ENCODE measurements around the gene ANTKMT.

ANTKMT gene, protein sequence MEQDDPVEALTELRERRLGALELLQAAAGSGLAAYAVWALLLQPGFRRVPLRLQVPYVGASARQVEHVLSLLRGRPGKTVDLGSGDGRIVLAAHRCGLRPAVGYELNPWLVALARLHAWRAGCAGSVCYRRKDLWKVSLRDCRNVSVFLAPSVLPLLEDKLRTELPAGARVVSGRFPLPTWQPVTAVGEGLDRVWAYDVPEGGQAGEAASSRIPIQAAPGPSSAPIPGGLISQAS

DNA sequence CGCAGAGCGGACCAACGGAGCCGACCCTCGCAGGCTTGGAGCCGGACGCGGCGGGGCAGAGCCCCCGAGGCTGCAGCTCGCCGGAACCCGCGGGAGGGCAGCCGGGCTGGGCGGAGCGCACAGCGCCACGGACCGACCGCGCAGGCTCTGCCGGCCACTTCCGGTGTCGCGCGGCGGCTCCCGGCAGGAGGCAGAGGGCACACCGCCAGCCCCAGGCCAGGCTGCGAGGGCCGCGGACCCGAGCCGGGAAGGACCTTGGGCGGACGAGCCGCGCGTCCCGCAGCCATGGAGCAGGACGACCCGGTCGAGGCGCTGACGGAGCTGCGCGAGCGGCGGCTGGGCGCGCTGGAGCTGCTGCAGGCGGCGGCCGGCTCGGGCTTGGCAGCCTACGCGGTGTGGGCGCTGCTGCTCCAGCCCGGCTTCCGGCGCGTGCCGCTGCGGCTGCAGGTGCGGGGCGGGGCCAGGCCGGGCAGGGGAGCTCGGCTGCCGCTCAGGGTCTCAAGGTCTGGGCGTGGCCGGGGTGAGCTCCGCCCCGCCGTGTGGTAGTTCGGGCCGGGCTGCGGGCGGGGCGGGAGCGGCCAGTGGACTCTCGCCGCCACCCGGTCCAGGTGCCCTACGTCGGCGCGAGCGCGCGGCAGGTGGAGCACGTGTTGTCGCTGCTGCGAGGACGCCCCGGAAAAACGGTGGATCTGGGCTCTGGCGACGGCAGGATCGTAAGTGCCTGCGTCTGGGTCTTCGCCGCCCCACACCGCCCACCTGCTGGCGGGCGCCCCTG, at the start of gene ANTKMT:
Gene ANTKMT, plus strand, starts transcription at position 157 of the 775 bp plus-strand sequence. Its CDS starts 129 bp downstream, at position 286.
- peak; percentile 37 to 57 for DNase-seq (ENCODE audit: low read depth in 2 of 2, low spot score in 1 of 2)

DNA sequence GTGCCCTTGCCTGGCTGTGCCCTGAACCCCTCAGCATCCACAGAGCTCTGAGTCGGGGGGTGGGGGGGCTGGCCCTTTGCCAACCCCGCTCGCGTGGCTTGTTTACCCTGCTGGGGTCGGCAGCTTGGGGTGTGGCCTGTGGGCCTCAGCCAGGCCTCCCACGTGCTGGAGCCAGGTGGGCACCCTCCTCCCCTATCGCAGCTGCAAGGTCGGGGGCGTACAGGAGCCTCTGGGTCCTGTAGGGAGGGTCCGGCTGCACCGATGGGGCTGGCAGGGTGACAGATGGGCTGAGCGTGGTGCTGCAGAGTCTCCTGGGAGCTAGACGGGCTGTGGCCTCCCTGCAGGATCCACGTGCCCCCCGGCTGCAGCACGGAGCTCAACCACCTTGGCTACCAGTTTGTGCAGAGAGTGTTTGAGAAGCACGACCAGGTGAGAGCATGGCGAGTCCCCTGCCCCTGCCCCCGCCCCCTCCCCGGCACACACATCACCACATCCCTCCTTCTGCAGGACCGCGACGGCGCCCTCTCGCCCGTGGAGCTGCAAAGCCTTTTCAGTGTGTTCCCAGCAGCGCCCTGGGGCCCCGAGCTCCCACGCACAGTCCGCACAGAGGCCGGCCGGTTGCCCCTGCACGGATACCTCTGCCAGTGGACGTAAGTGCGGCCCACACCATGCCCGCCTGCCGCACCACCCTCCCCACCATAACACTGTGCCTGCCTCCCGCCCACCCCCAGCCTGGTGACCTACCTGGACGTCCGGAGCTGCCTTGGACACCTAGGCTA, 49.4 kb upstream of the ANTKMT start:
- DNase-seq (ENCODE audit: low read depth in 2 of 2, low spot score in 1 of 2) = no peak

DNA sequence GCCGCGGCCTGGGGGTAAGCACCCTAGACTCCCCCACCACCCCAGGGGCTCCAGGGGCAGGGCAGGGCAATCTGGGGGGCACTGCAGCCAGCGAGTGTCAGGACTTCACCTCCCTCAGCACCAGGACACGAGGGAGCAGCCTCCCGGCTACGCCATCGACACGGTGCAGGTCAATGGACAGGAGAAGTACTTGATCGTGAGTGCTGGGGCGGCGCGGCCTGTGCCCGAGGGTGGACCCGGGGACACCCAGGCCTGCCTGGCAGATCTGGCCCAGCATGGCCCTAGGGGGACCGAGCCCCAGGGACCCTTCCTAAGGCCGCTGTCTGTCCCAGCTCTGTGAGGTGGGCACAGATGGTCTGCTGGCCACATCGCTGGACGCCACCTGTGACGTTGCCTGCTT, 48.6 kb upstream of the ANTKMT start:
- no peak for DNase-seq (ENCODE audit: low read depth in 2 of 2, low spot score in 1 of 2)

DNA sequence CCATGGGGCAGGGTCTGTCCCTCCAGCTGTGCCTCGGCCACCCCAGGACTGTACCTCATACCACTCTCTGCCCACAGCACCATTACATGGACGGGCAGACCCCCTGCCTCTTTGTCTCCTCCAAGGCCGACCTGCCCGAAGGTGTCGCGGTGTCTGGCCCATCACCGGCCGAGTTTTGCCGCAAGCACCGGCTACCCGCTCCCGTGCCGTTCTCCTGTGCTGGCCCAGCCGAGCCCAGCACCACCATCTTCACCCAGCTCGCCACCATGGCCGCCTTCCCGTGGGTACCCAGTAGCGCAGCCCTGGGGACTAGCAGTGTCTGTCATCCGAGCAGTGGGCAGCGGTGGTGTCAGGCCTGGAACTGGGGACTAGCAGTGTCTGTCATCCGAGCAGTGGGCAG, 48.1 kb upstream of the ANTKMT start:
- DNase-seq (ENCODE audit: low read depth in 2 of 2, low spot score in 1 of 2) = no peak

DNA sequence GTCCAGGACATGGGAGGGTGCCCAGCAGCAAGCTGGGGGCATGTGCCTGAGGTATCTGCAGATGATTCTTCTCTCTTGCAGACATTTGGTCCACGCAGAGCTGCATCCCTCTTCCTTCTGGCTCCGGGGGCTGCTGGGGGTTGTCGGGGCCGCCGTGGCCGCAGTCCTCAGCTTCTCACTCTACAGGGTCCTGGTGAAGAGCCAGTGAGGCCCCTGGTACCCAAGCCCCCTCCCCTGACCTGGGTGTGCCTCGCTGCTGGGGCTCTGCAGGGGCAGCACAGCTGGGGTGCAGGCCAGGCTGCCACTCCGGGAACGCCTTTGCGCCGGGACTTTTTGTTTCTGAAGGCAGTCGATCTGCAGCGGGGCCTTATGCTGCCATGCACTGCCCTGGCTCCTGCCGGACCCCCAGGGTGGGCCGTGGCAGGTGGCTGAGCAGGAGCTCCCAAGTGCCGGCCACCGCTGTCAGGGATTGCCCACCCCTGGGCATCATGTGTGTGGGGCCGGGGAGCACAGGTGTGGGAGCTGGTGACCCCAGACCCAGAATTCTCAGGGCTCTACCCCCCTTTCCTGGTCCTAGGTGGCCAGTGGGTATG, 47.5 kb upstream of the ANTKMT start:
- no peak for DNase-seq (ENCODE audit: low read depth in 2 of 2, low spot score in 1 of 2)

DNA sequence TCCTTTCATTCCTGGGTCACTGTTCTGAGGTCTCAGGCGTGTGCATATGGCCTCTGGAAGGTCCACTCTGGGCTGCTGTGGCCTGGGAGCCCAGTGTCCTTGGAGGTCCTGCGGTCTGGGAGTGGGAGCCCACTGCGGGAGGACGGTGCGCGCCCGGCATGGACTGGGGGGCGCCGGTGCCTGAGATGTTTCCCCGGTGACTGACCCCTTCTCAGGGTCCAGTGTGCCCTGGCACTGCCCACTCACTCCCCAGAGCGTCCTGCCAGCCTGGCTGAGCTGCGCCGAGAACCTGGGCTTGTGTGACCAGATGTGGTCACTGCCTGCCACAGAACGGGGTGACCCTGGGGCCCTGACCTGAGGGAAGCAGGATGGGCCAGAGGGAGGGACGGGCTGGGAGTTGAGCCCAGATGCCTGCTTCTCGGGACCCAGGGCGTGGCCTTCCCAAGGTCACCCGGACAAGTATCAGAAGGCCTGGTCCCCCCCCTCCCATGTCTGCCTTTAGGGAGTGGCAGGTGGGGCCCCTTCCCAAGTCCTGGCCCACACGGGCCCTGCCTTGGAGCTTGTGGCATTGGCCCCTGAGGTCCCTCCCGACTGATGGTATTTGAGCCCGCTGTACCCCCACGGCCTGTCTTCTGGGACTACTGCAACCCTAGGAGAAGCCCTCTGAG, 46.6 kb upstream of the ANTKMT start:
- no peak for DNase-seq (ENCODE audit: low read depth in 2 of 2, low spot score in 1 of 2)

DNA sequence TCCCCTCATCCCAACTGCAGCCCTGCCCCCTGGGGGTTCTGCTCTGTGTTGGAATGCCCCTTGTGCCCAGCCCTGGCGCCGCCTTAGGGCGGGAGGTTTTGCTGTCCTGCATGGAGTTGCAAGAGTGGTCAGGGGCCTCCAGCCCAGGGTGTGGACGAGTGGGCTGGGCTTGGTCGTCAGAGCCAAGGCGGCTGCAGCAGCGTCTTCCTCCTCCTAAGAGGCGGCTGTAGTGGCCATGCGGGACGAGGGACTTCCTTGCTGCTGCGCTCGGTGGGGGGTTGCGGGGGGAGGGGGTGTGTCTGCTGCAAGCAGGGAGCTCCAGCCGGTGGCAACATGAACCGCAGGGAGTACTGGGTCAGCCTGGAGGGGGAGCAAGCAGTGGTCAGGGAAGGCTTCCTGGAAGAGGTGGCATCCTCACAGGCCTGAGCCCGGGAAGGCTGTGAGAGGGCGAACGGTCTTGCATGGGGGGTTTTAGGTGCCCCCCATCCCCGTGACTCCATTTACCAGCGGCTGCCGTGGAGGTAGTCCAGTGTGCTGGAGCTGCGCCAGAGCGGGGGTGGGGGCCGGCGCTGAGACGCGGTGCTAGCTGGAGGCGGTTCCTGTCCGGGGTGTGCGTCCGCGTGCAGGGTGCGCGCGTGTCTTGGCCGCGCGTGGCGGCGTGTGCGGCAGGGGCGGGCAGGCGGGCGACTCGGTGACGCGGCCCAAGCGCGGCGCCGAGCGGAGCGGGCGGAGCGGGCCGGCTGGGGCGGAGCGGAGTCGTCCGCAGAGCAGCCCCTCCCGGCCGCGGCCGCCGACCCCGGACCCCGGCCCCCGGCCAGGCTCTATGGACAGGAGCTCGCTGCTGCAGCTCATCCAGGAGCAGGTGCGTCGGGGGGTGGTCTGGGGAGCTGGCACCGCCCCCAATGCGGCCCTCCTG, 45.7 kb upstream of the ANTKMT start, which contains the start of gene RHBDL1:
Gene RHBDL1, plus strand, starts transcription at position 704 of the 916 bp plus-strand sequence. Its CDS starts 120 bp downstream, at position 824.
- DNase-seq (ENCODE audit: low read depth in 2 of 2, low spot score in 1 of 2) = no peak

DNA sequence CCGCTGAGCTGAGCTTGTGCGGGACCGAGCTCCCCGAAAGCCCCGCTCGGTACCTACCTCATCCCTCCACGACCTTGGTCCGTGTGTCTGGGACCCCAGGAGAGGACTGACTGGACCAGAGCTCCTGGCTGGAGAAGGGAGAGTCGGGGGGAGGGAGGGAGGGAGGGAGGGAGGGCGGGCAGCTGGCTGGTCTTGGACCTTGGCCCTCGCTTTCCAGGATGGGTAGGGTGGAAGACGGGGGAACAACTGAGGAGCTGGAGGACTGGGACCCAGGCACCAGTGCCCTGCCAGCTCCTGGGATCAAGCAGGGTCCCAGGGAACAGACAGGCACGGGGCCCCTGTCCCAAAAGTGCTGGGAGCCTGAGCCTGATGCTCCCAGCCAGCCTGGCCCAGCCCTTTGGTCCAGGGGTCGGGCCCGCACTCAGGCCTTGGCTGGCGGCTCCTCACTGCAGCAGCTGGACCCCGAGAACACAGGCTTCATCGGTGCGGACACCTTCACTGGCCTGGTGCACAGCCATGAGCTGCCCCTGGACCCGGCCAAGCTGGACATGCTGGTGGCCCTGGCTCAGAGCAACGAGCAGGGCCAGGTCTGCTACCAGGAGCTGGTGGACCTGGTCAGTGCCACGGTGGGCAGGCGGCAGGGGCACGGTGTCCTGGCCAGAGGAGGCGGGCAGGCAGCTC, 44.9 kb upstream of the ANTKMT start:
- no peak for DNase-seq (ENCODE audit: low read depth in 2 of 2, low spot score in 1 of 2)

DNA sequence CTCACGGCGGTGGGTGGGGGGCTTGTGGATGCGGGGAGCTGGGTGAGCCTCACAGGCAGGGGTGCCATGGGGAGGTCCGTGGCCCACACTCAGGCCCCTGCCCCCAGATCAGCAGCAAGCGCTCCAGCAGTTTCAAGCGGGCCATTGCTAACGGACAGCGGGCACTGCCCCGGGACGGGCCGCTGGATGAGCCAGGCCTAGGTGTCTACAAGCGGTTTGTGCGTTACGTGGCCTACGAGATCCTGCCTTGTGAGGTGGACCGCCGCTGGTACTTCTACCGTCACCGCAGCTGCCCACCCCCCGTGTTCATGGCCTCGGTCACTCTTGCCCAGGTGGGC, 44.4 kb upstream of the ANTKMT start:
- no peak for DNase-seq (ENCODE audit: low read depth in 2 of 2, low spot score in 1 of 2)

DNA sequence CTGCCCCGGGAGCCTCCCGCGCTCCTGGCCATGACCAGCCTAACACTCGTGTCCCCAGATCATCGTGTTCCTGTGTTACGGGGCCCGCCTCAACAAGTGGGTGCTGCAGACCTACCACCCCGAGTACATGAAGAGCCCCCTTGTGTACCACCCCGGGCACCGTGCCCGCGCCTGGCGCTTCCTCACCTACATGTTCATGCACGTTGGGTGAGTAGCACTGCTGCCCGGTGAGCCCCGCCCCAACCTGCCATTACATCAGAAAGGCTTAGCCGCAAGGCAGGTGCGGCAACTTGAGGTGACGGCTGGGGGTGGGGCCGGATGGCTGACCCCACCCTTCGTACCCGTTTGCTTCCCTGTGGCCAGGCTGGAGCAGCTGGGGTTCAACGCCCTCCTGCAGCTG, 44.0 kb upstream of the ANTKMT start:
- no peak for DNase-seq (ENCODE audit: low read depth in 2 of 2, low spot score in 1 of 2)

DNA sequence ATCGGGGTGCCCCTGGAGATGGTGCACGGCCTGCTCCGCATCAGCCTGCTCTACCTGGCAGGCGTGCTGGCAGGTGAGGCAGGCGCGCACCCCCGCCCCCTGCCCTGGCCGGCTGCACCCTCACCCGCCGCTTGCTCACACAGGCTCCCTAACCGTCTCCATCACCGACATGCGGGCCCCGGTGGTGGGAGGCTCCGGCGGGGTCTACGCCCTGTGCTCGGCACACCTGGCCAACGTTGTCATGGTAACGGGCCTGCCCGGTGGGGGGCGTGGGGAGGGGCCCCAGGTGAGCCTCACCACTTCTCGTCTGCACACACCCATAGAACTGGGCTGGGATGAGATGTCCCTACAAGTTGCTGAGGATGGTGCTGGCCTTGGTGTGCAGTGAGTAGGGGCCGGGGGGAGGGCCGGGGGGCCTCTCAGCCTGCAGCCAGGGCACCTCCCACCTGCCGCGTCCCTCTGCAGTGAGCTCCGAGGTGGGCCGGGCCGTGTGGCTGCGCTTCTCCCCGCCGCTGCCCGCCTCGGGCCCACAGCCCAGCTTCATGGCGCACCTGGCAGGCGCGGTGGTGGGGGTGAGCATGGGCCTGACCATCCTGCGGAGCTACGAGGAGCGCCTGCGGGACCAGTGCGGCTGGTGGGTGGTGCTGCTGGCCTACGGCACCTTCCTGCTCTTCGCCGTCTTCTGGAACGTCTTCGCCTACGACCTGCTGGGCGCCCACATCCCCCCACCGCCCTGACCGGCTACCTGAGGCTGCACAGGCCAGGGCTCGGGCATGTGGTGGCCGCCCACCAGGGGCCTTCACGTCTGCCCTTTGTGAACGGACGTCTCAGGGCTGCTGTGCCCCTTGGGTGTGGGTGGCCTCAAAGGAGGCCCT, 43.4 kb upstream of the ANTKMT start:
- DNase-seq (ENCODE audit: low read depth in 2 of 2, low spot score in 1 of 2) = no peak

DNA sequence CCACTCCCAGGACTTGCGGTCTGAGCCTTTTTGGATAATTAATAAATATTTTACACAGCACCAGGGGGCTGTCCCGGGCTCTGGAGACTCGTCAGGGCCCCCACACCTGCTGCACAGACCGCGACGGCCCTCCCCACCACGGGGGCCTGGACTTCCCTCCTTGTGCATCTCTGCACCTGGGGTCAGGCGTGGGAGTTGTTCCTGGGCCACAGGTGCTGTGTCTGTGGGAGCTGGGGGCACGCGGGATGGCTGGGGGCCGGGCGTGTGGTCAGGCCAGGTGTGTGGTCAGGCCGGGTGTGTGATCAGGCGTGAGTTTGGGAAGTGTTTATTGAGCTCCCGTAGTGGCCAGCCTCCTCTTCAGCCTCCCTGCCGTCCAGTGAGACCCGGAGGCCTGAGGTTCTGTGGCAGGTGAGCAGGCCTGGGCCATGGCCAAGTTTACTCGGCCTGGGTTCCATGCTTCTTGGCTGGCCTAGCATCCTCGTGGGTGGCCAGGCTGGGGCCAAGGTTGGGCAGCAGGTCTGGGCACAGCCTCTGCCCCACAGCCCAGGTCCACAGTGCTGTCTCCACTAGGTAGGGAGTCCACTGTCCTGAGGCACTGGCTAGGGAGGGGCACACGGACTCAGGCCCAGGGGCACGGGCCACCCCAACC, 42.6 kb upstream of the ANTKMT start:
- DNase-seq (ENCODE audit: low read depth in 2 of 2, low spot score in 1 of 2) = no peak

DNA sequence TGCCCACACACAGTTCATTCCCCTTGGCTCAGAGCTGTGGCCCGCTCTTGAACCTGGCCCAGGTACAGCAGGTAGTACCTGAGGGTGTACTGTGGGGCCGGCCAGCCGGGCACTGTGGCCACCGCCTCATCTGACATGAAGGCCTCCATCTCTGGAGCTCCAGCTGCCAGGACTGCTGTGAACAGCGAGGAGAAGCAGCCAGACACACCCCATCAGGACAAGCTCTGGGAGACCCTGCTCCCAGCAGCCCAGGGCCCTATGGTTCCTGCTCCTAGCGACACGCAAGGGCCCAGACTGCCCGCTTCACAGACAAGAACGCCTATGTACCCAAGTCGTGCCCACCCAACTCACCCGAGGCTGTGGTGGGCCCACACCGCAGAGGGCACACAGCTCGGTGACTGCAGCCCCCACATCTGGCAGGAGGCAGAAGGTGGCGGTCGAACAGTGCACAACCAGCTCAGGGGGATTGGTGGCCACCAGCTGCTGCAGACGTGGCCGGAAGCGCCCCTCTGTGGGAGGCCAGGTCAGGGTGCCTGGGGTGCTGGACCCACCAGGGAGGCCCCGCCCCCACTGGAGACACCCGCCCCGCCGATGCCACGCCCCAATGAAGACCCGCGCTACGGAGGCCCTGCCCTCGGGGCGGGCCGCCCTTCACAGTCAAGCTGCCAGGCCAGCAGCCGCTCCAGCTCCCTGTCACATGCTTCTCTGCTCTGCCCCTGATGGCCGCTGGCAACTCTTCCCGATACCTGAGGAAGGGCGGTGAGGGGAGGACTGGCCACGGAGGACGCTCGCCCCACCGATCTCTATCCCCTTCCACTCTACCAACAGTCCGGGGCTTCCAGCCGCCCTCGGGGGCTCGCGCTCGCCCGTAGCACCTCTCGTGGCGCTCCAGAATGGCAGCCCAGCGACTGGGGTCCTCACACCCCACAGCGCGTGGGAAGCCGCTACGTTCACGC, 41.8 kb upstream of the ANTKMT start:
- peak in 1 of 2 donors; percentile 24 for DNase-seq (ENCODE audit: low read depth in 2 of 2, low spot score in 1 of 2)

DNA sequence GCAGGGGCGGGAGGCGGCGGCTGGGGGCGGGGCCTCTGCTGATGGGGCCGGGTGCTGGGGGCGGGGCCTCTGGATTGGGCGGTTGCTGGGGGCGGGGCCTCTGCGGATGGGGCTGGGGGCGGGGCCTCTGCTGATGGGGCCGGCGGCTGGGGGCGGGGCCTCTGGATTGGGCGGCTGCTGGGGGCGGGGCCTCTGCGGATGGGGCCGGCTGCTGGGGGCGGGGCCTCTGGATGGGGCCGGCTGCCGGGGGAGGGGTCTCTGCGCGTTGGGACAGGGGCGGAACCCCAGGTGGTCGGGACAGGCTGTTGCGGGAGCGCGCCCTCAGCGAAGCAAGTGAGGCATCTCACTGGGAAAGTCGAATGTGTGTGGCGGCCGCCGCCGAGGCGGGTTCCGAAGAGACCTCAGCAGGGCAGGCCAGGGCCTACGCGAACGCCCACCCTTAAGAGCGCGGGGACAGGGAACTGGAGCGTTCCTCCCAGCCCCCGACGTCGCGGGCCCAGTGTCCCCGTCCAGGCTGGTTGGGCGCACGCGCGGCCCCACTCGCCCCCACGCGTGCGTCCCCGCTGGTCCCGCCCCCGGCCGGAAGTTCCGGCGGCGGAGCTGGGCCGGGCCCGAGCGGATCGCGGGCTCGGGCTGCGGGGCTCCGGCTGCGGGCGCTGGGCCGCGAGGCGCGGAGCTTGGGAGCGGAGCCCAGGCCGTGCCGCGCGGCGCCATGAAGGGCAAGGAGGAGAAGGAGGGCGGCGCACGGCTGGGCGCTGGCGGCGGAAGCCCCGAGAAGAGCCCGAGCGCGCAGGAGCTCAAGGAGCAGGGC, 40.9 kb upstream of the ANTKMT start, which contains the start of gene STUB1:
Gene STUB1, plus strand, starts transcription at position 597 of the 811 bp plus-strand sequence. Its CDS starts 116 bp downstream, at position 713.
- peak; percentile 66 to 77 for DNase-seq (ENCODE audit: low read depth in 2 of 2, low spot score in 1 of 2)

DNA sequence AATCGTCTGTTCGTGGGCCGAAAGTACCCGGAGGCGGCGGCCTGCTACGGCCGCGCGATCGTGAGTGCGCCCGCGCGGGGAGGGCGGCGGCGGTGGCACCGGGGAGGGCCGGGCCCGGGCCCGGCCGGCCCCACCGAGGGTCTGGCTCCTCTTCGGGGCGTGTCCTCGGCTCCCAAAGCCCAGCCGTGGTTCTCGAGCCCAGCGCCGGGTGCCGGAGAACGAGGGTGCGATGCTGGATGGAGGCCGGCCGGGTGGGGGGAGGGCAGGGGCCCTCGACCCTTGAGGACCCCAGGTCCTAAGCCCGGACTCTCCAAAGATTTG, 40.4 kb upstream of the ANTKMT start:
- no peak for DNase-seq (ENCODE audit: low read depth in 2 of 2, low spot score in 1 of 2)

Data from stimulated activated CD8-positive, alpha-beta memory T cell treated with anti-CD3 and anti-CD28 coated beads, Interleukin-4, amount 100 ng/mL, for 4 hours (primary cell).